ENCODE measurements around the gene LRRIQ3.

The LRRIQ3 gene

DNA sequence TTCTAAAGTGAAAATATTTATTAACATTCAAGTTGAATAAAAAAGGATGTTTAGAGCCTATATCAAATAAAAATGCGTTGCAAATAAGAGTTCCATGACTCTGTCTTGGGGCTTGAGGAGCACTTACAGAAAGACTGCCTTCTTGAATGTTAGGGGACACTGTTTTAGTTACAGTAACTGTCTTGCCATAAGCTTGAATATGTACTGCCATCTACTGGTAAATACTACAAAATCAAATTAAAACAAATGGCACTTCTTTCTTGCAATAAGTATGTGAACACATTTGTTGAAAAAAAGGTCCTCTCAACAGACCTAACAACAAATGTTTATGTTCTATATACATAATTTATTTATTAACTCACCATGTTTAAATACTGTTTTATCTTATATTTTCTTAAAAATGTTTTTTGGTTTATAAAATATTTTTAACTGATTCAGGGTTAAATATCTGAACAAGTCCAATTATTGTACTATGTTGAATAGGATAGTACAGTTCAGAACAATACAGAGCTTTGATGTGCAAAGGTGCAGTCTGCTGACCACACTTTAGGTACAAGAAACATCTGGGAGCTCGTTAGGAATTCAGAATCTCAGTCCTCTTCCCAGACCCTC lies 199.5 kb downstream of the LRRIQ3 start:
- Histone ChIP-seq H3K36me3 (ENCODE audit: control insufficient read depth, low read depth, low read length) (no peaks in the 10 kb centered on the region), H3K9me3 (ENCODE audit: control insufficient read depth, low read depth, low read length) (peaks cover 7% of the 10 kb centered on the region), H3K27me3 (ENCODE audit: control insufficient read depth, insufficient read depth, low read length) (no peaks in the 10 kb centered on the region), H3K4me1 (ENCODE audit: control insufficient read depth, low read depth, low read length) (no peaks in the 10 kb centered on the region), H3K9ac (ENCODE audit: low read length) (no peak overlapping the region), H3K4me3 (ENCODE audit: low read length) (no peak overlapping the region), H3K27ac (ENCODE audit: low read length) (no peak overlapping the region)

DNA sequence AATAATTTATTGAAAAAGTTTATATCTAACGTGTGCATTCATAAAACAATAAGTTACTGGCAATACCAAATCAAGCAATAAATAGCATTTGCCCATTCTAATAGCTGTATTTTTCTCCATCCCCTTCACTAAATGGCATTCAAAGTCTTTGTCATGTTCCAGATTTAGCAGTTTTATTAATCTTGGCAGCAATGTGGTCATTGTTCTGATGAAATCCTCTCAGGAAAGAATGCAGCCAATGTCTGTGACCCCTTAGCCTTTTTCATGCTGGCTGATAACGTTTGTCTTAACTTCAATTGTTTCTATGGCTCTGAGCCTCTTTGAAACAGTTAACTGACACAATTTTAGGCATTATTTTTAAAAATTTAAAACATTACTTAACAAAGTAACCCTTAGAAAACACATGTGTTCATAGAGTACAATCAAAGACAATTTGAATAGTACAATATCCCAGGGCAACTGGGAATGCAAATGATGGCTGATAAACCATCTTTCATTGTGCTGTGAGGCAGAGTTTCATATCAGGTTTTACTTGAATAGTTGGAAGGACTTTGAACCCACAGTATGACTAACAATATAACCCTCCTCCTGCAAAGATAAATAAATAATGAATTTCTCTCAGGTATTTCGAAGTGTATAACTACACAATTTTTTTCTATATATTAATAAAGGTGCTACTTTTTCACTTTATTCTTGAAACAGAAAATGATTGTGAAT lies 217.5 kb downstream of the LRRIQ3 start:
- Histone ChIP-seq H3K4me3 (ENCODE audit: low read length) (no peak overlapping the region), H3K27me3 (ENCODE audit: control insufficient read depth, insufficient read depth, low read length) (no peaks in the 10 kb centered on the region), H3K9ac (ENCODE audit: low read length) (no peak overlapping the region), H3K36me3 (ENCODE audit: control insufficient read depth, low read depth, low read length) (no peaks in the 10 kb centered on the region), H3K9me3 (ENCODE audit: control insufficient read depth, low read depth, low read length) (no peaks in the 10 kb centered on the region), H3K27ac (ENCODE audit: low read length) (no peak overlapping the region), H3K4me1 (ENCODE audit: control insufficient read depth, low read depth, low read length) (no peaks in the 10 kb centered on the region)

DNA sequence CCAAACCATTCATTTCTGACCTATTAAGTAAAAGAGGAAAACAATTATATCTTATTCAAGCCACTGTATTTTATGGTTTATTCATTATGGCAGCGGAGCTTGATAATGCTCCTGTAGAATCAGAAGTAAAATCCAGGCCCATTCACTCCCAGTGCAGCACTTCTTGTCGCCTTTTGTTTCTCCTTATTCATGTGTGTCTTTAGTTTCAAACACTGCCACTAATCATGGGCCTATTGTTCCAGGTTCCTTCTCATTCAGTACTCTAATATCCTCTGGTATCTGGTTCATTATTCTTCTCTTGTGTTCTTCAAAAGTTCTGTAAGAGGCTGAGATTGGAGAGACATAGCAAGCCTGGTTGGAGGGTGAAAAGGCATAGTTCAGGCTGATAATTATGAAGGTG lies 218.3 kb downstream of the LRRIQ3 start:
- no peaks in the 10 kb centered on the region for H3K4me1 ChIP-seq (ENCODE audit: control insufficient read depth, low read depth, low read length)
- no peak overlapping the region for H3K9ac ChIP-seq (ENCODE audit: low read length)
- no peaks in the 10 kb centered on the region for H3K27me3 ChIP-seq (ENCODE audit: control insufficient read depth, insufficient read depth, low read length)
- H3K9me3 ChIP-seq (ENCODE audit: control insufficient read depth, low read depth, low read length): no peaks in the 10 kb centered on the region
- no peaks in the 10 kb centered on the region for H3K36me3 ChIP-seq (ENCODE audit: control insufficient read depth, low read depth, low read length)
- H3K27ac ChIP-seq (ENCODE audit: low read length): no peak overlapping the region
- H3K4me3 ChIP-seq (ENCODE audit: low read length): no peak overlapping the region

DNA sequence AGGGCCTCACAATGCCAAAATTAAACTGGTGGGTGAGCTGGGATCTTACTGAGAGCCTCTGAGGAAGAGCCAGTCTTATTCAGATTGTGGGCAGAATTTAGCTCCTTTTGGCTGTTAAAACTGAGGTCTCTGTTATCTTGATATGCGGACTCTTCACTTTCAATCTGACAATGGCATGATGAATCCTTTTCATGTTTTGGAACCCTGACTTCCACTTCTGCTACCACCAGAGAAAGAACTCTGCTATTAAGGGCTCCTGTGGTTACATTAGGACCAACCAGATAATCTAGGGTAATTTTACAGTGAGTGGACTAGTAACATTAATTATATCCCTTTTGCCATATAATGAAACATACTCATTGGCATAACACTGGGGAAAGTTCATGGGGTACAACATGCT lies 219.0 kb downstream of the LRRIQ3 start:
- Histone ChIP-seq H3K9me3 (ENCODE audit: control insufficient read depth, low read depth, low read length) (no peaks in the 10 kb centered on the region), H3K36me3 (ENCODE audit: control insufficient read depth, low read depth, low read length) (no peaks in the 10 kb centered on the region), H3K4me1 (ENCODE audit: control insufficient read depth, low read depth, low read length) (no peaks in the 10 kb centered on the region), H3K27me3 (ENCODE audit: control insufficient read depth, insufficient read depth, low read length) (no peaks in the 10 kb centered on the region), H3K4me3 (ENCODE audit: low read length) (no peak overlapping the region), H3K9ac (ENCODE audit: low read length) (no peak overlapping the region), H3K27ac (ENCODE audit: low read length) (no peak overlapping the region)

Measured in iPS-18a (cell line).